WERI-Rb-1 (cell line): ENCODE data around the gene UBE2O.

ENCODE experiments used
- DNase-seq: peaks from one replicate; pipeline ENCODE4 v3.0.0-alpha.2; 2020
- H3K27ac ChIP-seq: fragments of 250-450 bp; sonication (Bioruptor Pico); 2 replicates; pipeline ENCODE4 v1.5.1; 2020; ENCODE audit warnings: mild to moderate bottlenecking, moderate library complexity
- H3K27me3 ChIP-seq: fragments of 250-450 bp; sonication (Bioruptor Pico); 2 replicates; pipeline ENCODE4 v1.5.1; 2021; ENCODE audit warnings: mild to moderate bottlenecking, low read depth, moderate library complexity; ENCODE audit not compliant: insufficient read depth, severe bottlenecking
- H3K36me3 ChIP-seq: fragments of 250-450 bp; sonication (Bioruptor Pico); 2 replicates; pipeline ENCODE4 v1.5.1; 2020; ENCODE audit warnings: mild to moderate bottlenecking, moderate library complexity
- H3K4me3 ChIP-seq: 2 replicates; pipeline ENCODE4 v1.5.1; 2011; ENCODE audit warnings: low read depth, mild to moderate bottlenecking, control low read depth, low read length
- H3K9me3 ChIP-seq: fragments of 250-450 bp; sonication (Bioruptor Pico); 2 replicates; pipeline ENCODE4 v1.5.1; 2021; ENCODE audit warnings: mild to moderate bottlenecking, moderate library complexity; ENCODE audit not compliant: severe bottlenecking
- CTCF ChIP-seq: IDR thresholded peaks from 2 replicates; pipeline ENCODE4 v1.5.1; 2011; ENCODE audit warnings: low read depth, mild to moderate bottlenecking, control low read depth, inconsistent platforms, low read length

The UBE2O gene

GRCh38 chr17:76437467-76438402 is 15.2 kb downstream of the UBE2O start:
- DNase-seq = no peak
- TF ChIP-seq CTCF = no peak
- no peak overlapping the region for H3K4me3 ChIP-seq
- no peaks in the 10 kb centered on the region for H3K9me3 ChIP-seq
- no peak overlapping the region for H3K27ac ChIP-seq
- peaks cover 11% of the 10 kb centered on the region for H3K36me3 ChIP-seq
- no peaks in the 10 kb centered on the region for H3K27me3 ChIP-seq

- Histone ChIP-seq H3K27ac (no peak overlapping the region), H3K4me3 (no peak overlapping the region), H3K9me3 (no peaks in the 10 kb centered on the region), H3K27me3 (no peaks in the 10 kb centered on the region), H3K36me3 (peaks cover 11% of the 10 kb centered on the region)
- DNase-seq = no peak
- TF ChIP-seq CTCF = no peak
Observed at GRCh38 chr17:76435751-76436150, 17.2 kb downstream of the UBE2O start.

- H3K36me3 ChIP-seq = peaks cover 12% of the 10 kb centered on the region
- H3K27ac ChIP-seq = no peak overlapping the region
- no peak for TF ChIP-seq CTCF
- no peak for DNase-seq
- H3K9me3 ChIP-seq = no peaks in the 10 kb centered on the region
- no peak overlapping the region for H3K4me3 ChIP-seq
- no peaks in the 10 kb centered on the region for H3K27me3 ChIP-seq
Observed at GRCh38 chr17:76434870-76435269, 18.1 kb downstream of the UBE2O start.

- no peak for DNase-seq
Observed at GRCh38 chr17:76433693-76434092, 19.3 kb downstream of the UBE2O start.

GRCh38 chr17:76432712-76433336 is 20.1 kb downstream of the UBE2O start:
- Histone ChIP-seq H3K27me3 (no peaks in the 10 kb centered on the region), H3K27ac (no peak overlapping the region), H3K4me3 (no peak overlapping the region), H3K9me3 (no peaks in the 10 kb centered on the region), H3K36me3 (peaks cover 8% of the 10 kb centered on the region)
- TF ChIP-seq CTCF = peak; percentile 67
- DNase-seq = no peak

More at GRCh38 chr17:76433693-76434092, 19.3 kb downstream of the UBE2O start:
- no peak for TF ChIP-seq CTCF
- Histone ChIP-seq H3K9me3 (no peaks in the 10 kb centered on the region), H3K27me3 (no peaks in the 10 kb centered on the region), H3K36me3 (peaks cover 10% of the 10 kb centered on the region), H3K27ac (no peak overlapping the region), H3K4me3 (no peak overlapping the region)
